Neural cell (in vitro differentiated cells): Measurements from ENCODE around the gene RIN3. TPM values are rescaled to one million over a fixed set of nuclear protein-coding genes. Genes with fewer than 3 reads are reported as not detected.

Experiments used
- H2AFZ ChIP-seq: fragments of 200-600, 300-800 bp; sonication (generic), shearing (Covaris generic); 2 replicates; pipeline ENCODE4 v1.6.0; 2014; ENCODE audit warnings: low read depth, mild to moderate bottlenecking, antibody characterized with exemption, low read length, moderate library complexity
- H3F3A ChIP-seq: fragments of 200-600 bp; shearing (Covaris generic); 2 replicates; pipeline ENCODE4 v1.6.1; 2016; ENCODE audit warnings: mild to moderate bottlenecking, moderate library complexity, mixed read lengths, antibody characterized with exemption, low read length; ENCODE audit not compliant: insufficient read depth, poor library complexity, severe bottlenecking
- H3K27ac ChIP-seq: fragments of 200-600, 300-800 bp; sonication (generic), shearing (Covaris generic); 2 replicates; pipeline ENCODE4 v1.5.1; 2014; ENCODE audit warnings: mild to moderate bottlenecking, low read length, moderate library complexity
- H3K27me3 ChIP-seq: fragments of 300-800, 200-600 bp; sonication (generic), shearing (Covaris generic); 2 replicates; pipeline ENCODE4 v1.6.0; 2014; ENCODE audit warnings: mild to moderate bottlenecking, low read depth, low read length, moderate library complexity; ENCODE audit not compliant: insufficient read depth
- H3K36me3 ChIP-seq: fragments of 300-800, 200-600 bp; sonication (generic), shearing (Covaris generic); 2 replicates; pipeline ENCODE4 v1.5.1; 2014; ENCODE audit warnings: mild to moderate bottlenecking, antibody characterized with exemption, low read length, moderate library complexity; ENCODE audit not compliant: insufficient read depth
- H3K4me2 ChIP-seq: fragments of 300-800, 200-600 bp; sonication (generic), shearing (Covaris generic); 2 replicates; pipeline ENCODE4 v1.6.0; 2014; ENCODE audit warnings: mild to moderate bottlenecking, low read length
- H3K4me3 ChIP-seq: fragments of 300-800, 200-600 bp; sonication (generic), shearing (Covaris generic); 2 replicates; pipeline ENCODE4 v1.5.1; 2014; ENCODE audit warnings: mild to moderate bottlenecking, low read length, moderate library complexity
- H3K79me2 ChIP-seq: fragments of 200-600 bp; shearing (Covaris generic); replicated peaks from 2 replicates; pipeline ENCODE4 v1.6.0; 2014; ENCODE audit warnings: mild to moderate bottlenecking, low read length, moderate library complexity; ENCODE audit not compliant: insufficient read depth
- H3K9ac ChIP-seq: fragments of 300-800, 200-600 bp; sonication (generic), shearing (Covaris generic); 2 replicates; pipeline ENCODE4 v1.6.1; 2016; ENCODE audit warnings: mild to moderate bottlenecking, low read length, mixed read lengths
- H3K9me2 ChIP-seq: fragments of 200-600 bp; shearing (Covaris generic); 2 replicates; pipeline ENCODE4 v1.6.1; 2016; ENCODE audit warnings: mild to moderate bottlenecking, low read length, mixed read lengths; ENCODE audit not compliant: insufficient read depth
- H3K9me3 ChIP-seq: fragments of 200-600, 300-800 bp; sonication (generic), shearing (Covaris generic); 2 replicates; pipeline ENCODE4 v1.6.1; 2016; ENCODE audit warnings: mild to moderate bottlenecking, mixed run types, low read length, moderate library complexity, mixed read lengths
- H4K20me1 ChIP-seq: fragments of 200-600 bp; shearing (Covaris generic); 2 replicates; pipeline ENCODE4 v1.6.1; 2016; ENCODE audit warnings: mild to moderate bottlenecking, mixed run types; ENCODE audit not compliant: insufficient read depth
- EP300 ChIP-seq: fragments of 450-650 bp; conservative IDR thresholded peaks from 2 replicates; pipeline ENCODE4 v1.6.1; 2014; ENCODE audit warnings: antibody characterized with exemption, mild to moderate bottlenecking, moderate library complexity; ENCODE audit not compliant: poor library complexity, severe bottlenecking
- EZH2 ChIP-seq: fragments of 200-600, 300-800 bp; shearing (Covaris generic), sonication (generic); IDR thresholded peaks from 2 replicates; pipeline ENCODE4 v1.6.1; 2014; ENCODE audit warnings: antibody characterized with exemption, low read length, borderline replicate concordance, mild to moderate bottlenecking; ENCODE audit not compliant: insufficient read depth, poor library complexity, severe bottlenecking
- MXI1 ChIP-seq: fragments of 450-650 bp; conservative IDR thresholded peaks from 2 replicates; pipeline ENCODE4 v1.6.1; 2014; ENCODE audit warnings: antibody characterized with exemption, mild to moderate bottlenecking; ENCODE audit not compliant: poor library complexity, severe bottlenecking
- POLR2AphosphoS5 ChIP-seq: IDR thresholded peaks from 2 replicates; pipeline ENCODE4 v1.6.1; 2012
- RAD21 ChIP-seq: fragments of 450-650 bp; conservative IDR thresholded peaks from 2 replicates; pipeline ENCODE4 v1.6.1; 2014; ENCODE audit warnings: antibody characterized with exemption, mild to moderate bottlenecking, moderate library complexity
- REST ChIP-seq: IDR thresholded peaks from 2 replicates; pipeline ENCODE4 v1.6.1; 2012; ENCODE audit warnings: borderline replicate concordance
- SMC3 ChIP-seq: fragments of 450-650 bp; conservative IDR thresholded peaks from 2 replicates; pipeline ENCODE4 v1.6.1; 2014; ENCODE audit warnings: antibody characterized with exemption, mild to moderate bottlenecking, moderate library complexity; ENCODE audit not compliant: poor library complexity
- TAF1 ChIP-seq: IDR thresholded peaks from 2 replicates; pipeline ENCODE4 v1.6.1; 2012; ENCODE audit warnings: low read depth
- polyA plus RNA-seq: library from polyadenylated mRNA; depleted of rRNA; stranded (reverse); fragments of >200 nt; gene quantifications from 2 replicates; pipeline ENCODE4 v1.2.3, GENCODE V29; 2014
- TF ChIP-seq, protein P1 (sequence below): fragments of 450-650 bp; IDR thresholded peaks from 2 replicates; pipeline ENCODE4 v1.5.1; 2014; ENCODE audit warnings: antibody characterized with exemption, mild to moderate bottlenecking, moderate library complexity; ENCODE audit not compliant: poor library complexity, severe bottlenecking

RIN3 gene
- polyA plus RNA-seq, 1 donor from 2014 or later, result not detected

DNA sequence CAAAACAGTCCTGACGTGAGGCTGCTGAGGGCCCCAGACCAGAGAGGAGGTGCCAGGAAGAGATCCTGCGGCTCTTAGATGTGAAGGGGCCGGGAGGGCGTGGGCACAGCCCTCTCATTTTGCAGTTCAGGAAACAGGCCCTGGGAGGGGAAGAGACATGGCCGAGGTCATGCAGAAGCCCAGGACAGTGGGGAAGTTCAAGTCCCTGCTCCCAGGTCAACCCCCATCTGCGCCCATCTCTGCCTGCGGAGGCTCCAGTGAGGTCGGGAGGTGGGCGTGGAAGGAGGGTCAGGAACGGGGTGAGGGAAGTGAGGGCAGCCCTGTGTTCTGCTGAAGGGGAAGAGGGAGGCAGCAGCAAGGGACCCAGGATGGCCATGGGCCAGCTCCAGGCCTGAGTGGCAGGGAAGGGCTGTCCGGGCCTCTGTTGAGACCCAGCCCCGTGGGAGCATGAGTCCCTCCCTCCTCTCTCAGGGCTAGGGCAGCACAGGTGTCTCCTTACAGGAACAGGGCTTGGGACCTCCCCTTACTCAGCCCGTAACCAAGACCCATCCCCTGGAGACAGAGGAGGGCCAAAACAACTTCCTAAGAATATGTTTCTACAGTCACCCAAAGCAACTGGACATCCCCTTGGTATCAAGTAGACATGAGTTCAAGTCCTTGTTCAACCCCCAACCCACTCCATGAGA is 144.0 kb downstream of the RIN3 start:
- Histone ChIP-seq H3K79me2 (no peaks in the 10 kb centered on the region), H3F3A (no peaks in the 10 kb centered on the region), H3K9me2 (no peaks in the 10 kb centered on the region), H2AFZ (no peak overlapping the region), H3K36me3 (no peaks in the 10 kb centered on the region), H3K4me3 (no peak overlapping the region), H3K27ac (no peak overlapping the region), H3K9me3 (no peaks in the 10 kb centered on the region), H3K4me2 (no peak overlapping the region), H3K27me3 (no peaks in the 10 kb centered on the region), H4K20me1 (no peaks in the 10 kb centered on the region), H3K9ac (no peak overlapping the region)
- TF ChIP-seq RAD21 (no peak), TAF1 (no peak)

- Histone ChIP-seq H3K27me3 (no peaks in the 10 kb centered on the region), H3K79me2 (no peaks in the 10 kb centered on the region), H3K9me2 (no peaks in the 10 kb centered on the region), H3K4me2 (no peak overlapping the region), H4K20me1 (no peaks in the 10 kb centered on the region), H3K36me3 (no peaks in the 10 kb centered on the region), H3K9ac (no peak overlapping the region), H3K4me3 (no peak overlapping the region), H3K9me3 (no peaks in the 10 kb centered on the region), H3F3A (no peaks in the 10 kb centered on the region), H3K27ac (no peak overlapping the region), H2AFZ (no peak overlapping the region)
- TF ChIP-seq REST (no peak), EZH2 (no peak), SMC3 (no peak), EP300 (no peak), TAF1 (no peak), MXI1 (no peak), POLR2AphosphoS5 (no peak)
Observed at GRCh38 chr14:92658160-92658559, 144.6 kb downstream of the RIN3 start.

DNA sequence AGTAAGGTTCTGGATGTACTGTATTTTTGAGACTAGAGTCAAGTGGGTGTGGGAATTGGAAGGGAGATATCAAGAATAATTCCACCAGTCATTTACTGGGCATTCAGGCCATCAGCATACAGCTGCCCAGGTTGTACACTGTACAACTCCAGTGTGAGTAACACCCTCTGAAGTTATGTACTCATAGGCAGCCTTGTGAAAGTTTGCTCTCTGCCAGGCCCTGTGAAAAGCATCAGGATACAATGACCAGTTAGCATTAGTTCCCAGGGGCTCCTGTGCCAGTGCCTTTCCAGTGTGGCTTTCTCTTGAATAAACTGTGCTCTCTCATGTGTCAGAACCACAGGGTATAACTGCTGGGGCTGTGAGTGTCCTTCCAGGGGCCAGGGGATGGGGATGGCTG is 145.1 kb downstream of the RIN3 start:
- H3K4me3 ChIP-seq, result no peak overlapping the region
- H3K27me3 ChIP-seq, result no peaks in the 10 kb centered on the region
- H3F3A ChIP-seq, result no peaks in the 10 kb centered on the region
- H3K27ac ChIP-seq, result no peak overlapping the region
- H3K4me2 ChIP-seq, result no peak overlapping the region
- H3K79me2 ChIP-seq, result no peaks in the 10 kb centered on the region
- no peaks in the 10 kb centered on the region for H3K9me2 ChIP-seq
- H3K9ac ChIP-seq, result no peak overlapping the region
- H3K9me3 ChIP-seq, result no peaks in the 10 kb centered on the region
- no peaks in the 10 kb centered on the region for H4K20me1 ChIP-seq
- no peak overlapping the region for H2AFZ ChIP-seq
- TF ChIP-seq SMC3, result no peak
- no peak for TF ChIP-seq MXI1
- TF ChIP-seq RAD21, result no peak
- TF ChIP-seq EZH2, result no peak
- no peak for TF ChIP-seq POLR2AphosphoS5
- TF ChIP-seq, protein P1, sequence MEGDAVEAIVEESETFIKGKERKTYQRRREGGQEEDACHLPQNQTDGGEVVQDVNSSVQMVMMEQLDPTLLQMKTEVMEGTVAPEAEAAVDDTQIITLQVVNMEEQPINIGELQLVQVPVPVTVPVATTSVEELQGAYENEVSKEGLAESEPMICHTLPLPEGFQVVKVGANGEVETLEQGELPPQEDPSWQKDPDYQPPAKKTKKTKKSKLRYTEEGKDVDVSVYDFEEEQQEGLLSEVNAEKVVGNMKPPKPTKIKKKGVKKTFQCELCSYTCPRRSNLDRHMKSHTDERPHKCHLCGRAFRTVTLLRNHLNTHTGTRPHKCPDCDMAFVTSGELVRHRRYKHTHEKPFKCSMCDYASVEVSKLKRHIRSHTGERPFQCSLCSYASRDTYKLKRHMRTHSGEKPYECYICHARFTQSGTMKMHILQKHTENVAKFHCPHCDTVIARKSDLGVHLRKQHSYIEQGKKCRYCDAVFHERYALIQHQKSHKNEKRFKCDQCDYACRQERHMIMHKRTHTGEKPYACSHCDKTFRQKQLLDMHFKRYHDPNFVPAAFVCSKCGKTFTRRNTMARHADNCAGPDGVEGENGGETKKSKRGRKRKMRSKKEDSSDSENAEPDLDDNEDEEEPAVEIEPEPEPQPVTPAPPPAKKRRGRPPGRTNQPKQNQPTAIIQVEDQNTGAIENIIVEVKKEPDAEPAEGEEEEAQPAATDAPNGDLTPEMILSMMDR, result no peak
- TF ChIP-seq TAF1, result no peak
- TF ChIP-seq EP300, result no peak
- no peak for TF ChIP-seq REST
- no peaks in the 10 kb centered on the region for H3K36me3 ChIP-seq
